GM18505 (cell line): Measurements from ENCODE around the gene TMEM53.

Source experiments
- ATAC-seq: cut with Tn5 transposase; IDR thresholded peaks from one replicate; pipeline ENCODE4 v1.9.1; 2021; ENCODE audit not compliant: unreplicated experiment
- POLR2A ChIP-seq: IDR thresholded peaks from 4 replicates; pipeline ENCODE4 v1.6.1; 2011; ENCODE audit warnings: borderline replicate concordance; ENCODE audit not compliant: insufficient read depth, insufficient read length; ENCODE audit errors: extremely low read depth

The TMEM53 gene

GRCh38 chr1:44611419-44611818 lies 62.9 kb downstream of the TMEM53 start:
- TF ChIP-seq POLR2A: no peak
- no peak for ATAC-seq

- no peak for TF ChIP-seq POLR2A
- ATAC-seq: no peak
These were observed 63.6 kb downstream of the TMEM53 start for GRCh38 chr1:44610527-44611148.

- no peak for TF ChIP-seq POLR2A
- ATAC-seq: no peak
These were observed 64.3 kb downstream of the TMEM53 start for GRCh38 chr1:44609768-44610526.

DNA sequence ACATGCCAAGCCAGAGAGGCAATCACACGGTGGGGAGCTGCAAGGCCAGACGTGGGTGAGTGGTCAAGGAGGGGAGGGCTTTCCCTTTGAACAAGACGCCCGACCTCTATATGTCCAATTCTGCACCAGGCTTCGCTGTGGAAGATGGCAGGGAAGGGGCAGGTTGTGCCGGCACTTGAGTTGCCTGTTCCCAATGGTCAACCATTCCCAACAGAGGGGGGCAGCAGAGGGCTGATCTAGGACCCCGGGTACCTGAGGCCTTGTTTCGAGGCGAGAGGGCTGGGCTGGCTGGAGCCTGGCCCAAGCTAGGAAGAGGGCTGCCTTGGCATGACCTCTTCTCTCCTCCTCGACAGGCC lies 64.9 kb downstream of the TMEM53 start:
- no peak for ATAC-seq

DNA sequence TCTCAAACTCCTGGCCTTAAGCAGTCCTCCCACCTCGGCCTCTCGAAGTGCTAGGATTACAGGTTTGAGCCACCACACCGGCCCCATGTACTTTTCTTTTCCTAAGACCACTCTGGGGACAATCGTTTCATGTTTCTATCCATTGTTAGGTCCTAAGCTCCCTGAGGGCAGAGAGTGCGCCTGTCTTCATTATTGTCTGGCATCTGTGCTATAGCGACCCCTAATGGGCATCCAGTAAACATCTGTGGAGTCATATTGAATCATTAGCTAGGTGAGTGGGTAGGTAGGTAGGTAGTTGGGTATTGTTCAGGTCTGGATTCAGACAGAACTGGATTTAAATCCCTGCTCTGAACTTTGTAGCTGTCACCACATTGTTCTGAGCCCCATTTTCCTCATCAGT lies 66.1 kb downstream of the TMEM53 start:
- TF ChIP-seq POLR2A: no peak
- ATAC-seq: no peak

More for the DNA sequence above, 64.9 kb downstream of the TMEM53 start:
- no peak for TF ChIP-seq POLR2A

GRCh38 chr1:44606701-44607281 lies 67.5 kb downstream of the TMEM53 start:
- no peak for TF ChIP-seq POLR2A
- no peak for ATAC-seq

GRCh38 chr1:44605914-44606615 lies 68.2 kb downstream of the TMEM53 start:
- ATAC-seq: no peak
- no peak for TF ChIP-seq POLR2A

DNA sequence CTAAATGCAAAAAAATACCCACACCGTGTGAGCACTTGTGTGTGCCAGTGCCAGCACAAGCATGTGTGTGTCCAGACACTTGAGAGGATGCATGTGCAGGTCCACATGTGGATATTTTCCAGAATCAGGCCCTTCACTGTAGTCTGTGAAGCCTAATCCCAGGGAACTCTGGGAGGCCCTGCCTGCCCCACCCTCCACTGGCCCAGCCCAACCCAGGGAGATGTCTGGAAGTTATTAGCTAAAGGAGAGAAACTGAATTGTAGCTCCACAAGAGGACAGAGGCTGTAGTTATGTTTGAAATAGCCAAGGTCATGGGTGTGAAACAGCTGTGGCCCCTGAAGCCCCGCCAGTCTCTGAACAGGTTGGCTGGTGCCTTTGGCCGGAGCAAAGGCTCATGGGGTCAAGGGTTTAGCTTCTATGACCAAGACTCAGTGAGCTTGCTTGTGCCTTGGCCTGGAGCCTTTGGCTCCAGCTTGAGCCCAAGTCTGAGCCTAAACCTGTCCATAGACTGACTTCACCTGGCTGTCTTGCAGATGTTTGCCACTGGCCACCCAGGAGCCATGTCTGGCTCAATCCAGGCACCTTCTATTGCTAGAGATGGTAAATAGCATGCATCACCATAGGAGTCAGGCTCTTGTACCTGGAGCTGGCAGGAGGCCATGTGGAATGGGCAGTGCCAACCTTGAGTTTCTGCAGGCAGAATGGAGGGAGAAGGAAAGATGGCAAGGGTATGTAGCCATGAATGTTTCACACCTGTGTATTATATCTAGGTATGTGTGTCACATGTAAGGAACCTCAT lies 69.9 kb downstream of the TMEM53 start:
- no peak for ATAC-seq
- no peak for TF ChIP-seq POLR2A

DNA sequence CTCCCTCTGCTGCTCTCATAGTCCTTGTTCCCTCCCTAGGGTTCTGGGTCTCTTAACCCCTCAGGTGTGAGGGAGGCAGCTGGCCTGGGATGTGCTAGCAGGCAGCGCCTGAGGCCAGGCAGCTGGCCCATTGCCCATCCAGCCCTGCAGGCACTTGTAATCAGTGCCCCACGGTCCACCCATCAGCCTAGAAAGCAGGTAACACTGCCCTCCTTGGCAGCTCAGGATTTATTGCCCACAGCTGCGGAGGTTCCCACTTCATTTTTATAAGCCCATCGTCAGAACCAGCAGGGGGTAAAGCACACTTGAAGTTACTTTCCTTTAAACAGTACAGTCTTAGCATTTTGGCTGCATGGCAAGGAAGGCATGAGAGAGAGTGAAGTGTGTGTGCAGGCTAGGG lies 70.6 kb downstream of the TMEM53 start:
- TF ChIP-seq POLR2A: no peak
- no peak for ATAC-seq
